Lung microvascular endothelial cell (primary cell): ENCODE results near the gene SCFD2. TPM values are rescaled to one million over a fixed set of nuclear protein-coding genes. Genes with fewer than 3 reads are reported as not detected.
"Not testable (repeated sequence)": the region's sequence is repeated elsewhere in the genome, so short reads cannot be mapped to it uniquely, and the experiment has no call there.

ENCODE experiments used
- DNase-seq, 2 donors: peaks; one replicate each; pipeline versions ENCODE4 v3.0.0 to v3.0.0-alpha.2; 2010; ENCODE audit warnings: low read depth in 2 of 2
- total RNA-seq: library from RNA; depleted of rRNA; stranded (reverse); fragments of >200 nt; gene quantifications from 2 replicates; pipeline ENCODE4 v1.2.1, GENCODE V29; 2014

Gene SCFD2
- total RNA-seq = 6.8 and 11.3 TPM in 2 replicates

GRCh38 chr4:53365486-53366300, at the start of gene SCFD2:
SCFD2 (minus strand) TSS chr4:53366061.
- peak; percentile 97 to 98 for DNase-seq

GRCh38 chr4:53409479-53409878, 43.6 kb upstream of the SCFD2 start:
- DNase-seq = not testable (repeated sequence)

GRCh38 chr4:53380221-53380620, 14.4 kb upstream of the SCFD2 start:
- DNase-seq = no peak

- no peak for DNase-seq
These were observed 12.3 kb upstream of the SCFD2 start for GRCh38 chr4:53378171-53378482.

GRCh38 chr4:53377319-53378170, 11.7 kb upstream of the SCFD2 start, which contains the start of gene FIP1L1:
FIP1L1 (plus strand) TSS chr4:53377641; CDS start chr4:53377839, 198 bp downstream.
- DNase-seq = peak; percentile 93 to 96

- peak; percentile 12 to 38 for DNase-seq
These were observed 11.0 kb upstream of the SCFD2 start for GRCh38 chr4:53376900-53377299.

GRCh38 chr4:53374777-53375258, 9.0 kb upstream of the SCFD2 start:
- no peak for DNase-seq

- no peak for DNase-seq
These were observed 6.1 kb upstream of the SCFD2 start for GRCh38 chr4:53371843-53372521.

- DNase-seq = no peak
These were observed 5.2 kb upstream of the SCFD2 start for GRCh38 chr4:53371049-53371448.

- DNase-seq = no peak
These were observed 1.9 kb upstream of the SCFD2 start for GRCh38 chr4:53367721-53368120.

GRCh38 chr4:53366301-53366716, 448 bp upstream of the SCFD2 start:
- no peak for DNase-seq

GRCh38 chr4:53365121-53365485, 758 bp downstream of the SCFD2 start:
- peak in 1 of 2 donors; percentile 21 for DNase-seq

GRCh38 chr4:53364624-53365023, 1.2 kb downstream of the SCFD2 start:
- DNase-seq = no peak

GRCh38 chr4:53362093-53362492, 3.8 kb downstream of the SCFD2 start:
- no peak for DNase-seq

- DNase-seq = no peak
These were observed 4.4 kb downstream of the SCFD2 start for GRCh38 chr4:53361451-53361850.

GRCh38 chr4:53355930-53356521, 9.8 kb downstream of the SCFD2 start:
- no peak for DNase-seq

- no peak for DNase-seq
These were observed 11.7 kb downstream of the SCFD2 start for GRCh38 chr4:53354012-53354722.

- DNase-seq = no peak
These were observed 16.8 kb downstream of the SCFD2 start for GRCh38 chr4:53349091-53349491.

GRCh38 chr4:53348046-53348445, 17.8 kb downstream of the SCFD2 start:
- DNase-seq = no peak

GRCh38 chr4:53346920-53347852, 18.7 kb downstream of the SCFD2 start:
- DNase-seq = peak; percentile 1 to 31
